Peyer's patch (tissue), 4 donors: ENCODE data around the gene ICA1.

Source experiments
- CTCF ChIP-seq, 6 experiments: fragments of 450-650 bp in 4 of 6; fragments of 200-600 bp in 2 of 6; sonication (generic) in 1 of 6; IDR thresholded peaks; one replicate each; pipeline ENCODE4 v1.5.1; 2017 to 2019; ENCODE audit warnings: antibody characterized with exemption in 6 of 6, mild to moderate bottlenecking in 3 of 6, moderate library complexity in 1 of 6
- POLR2A ChIP-seq, 2 donors: fragments of 450-650 bp; IDR thresholded peaks; one replicate each; pipeline ENCODE4 v1.5.1; 2017; ENCODE audit warnings: antibody characterized with exemption in 2 of 2, mild to moderate bottlenecking in 2 of 2, moderate library complexity in 2 of 2

- TF ChIP-seq CTCF (IDR thresholded peaks at IDR 0.05) (no peak), POLR2A (IDR thresholded peaks at IDR 0.05) (no peak)
Observed at GRCh38 chr7:8162181-8162580, 99.8 kb downstream of the ICA1 start.
